Smooth muscle cell of trachea (primary cell): Measurements from ENCODE around the gene KRTAP9-1. TPM values are rescaled to one million over a fixed set of nuclear protein-coding genes. Genes with fewer than 3 reads are reported as not detected.

Experiments used
- total RNA-seq: library from RNA; depleted of rRNA; stranded (reverse); fragments of >200 nt; gene quantifications from 2 replicates; pipeline ENCODE4 v1.2.1, GENCODE V29; 2014

The KRTAP9-1 gene
- not detected in 2 replicates for total RNA-seq

GRCh38 chr17:41189837-41190318 lies at the start of gene KRTAP9-1:
Gene KRTAP9-1 (plus strand): TSS chr17:41189887. CDS start chr17:41189887, 0 bp downstream.

GRCh38 chr17:41140360-41141131 lies 49.1 kb upstream of the KRTAP9-1 start, which contains the start of gene KRTAP4-6:
Gene KRTAP4-6 (minus strand): TSS chr17:41140544. CDS start chr17:41140487, 57 bp downstream.

GRCh38 chr17:41149652-41149985 lies 40.1 kb upstream of the KRTAP9-1 start, which contains the start of gene KRTAP4-5:
Gene KRTAP4-5 (minus strand): TSS chr17:41149825. CDS start chr17:41149767, 58 bp downstream.

GRCh38 chr17:41160648-41161047 lies 29.0 kb upstream of the KRTAP9-1 start, which contains the start of gene KRTAP4-4:
Gene KRTAP4-4 (minus strand): TSS chr17:41160748. CDS start chr17:41160691, 57 bp downstream.

GRCh38 chr17:41168121-41168520 lies 21.6 kb upstream of the KRTAP9-1 start, which contains the start of gene KRTAP4-3:
Gene KRTAP4-3 (minus strand): TSS chr17:41168221. CDS start chr17:41168172, 49 bp downstream.

GRCh38 chr17:41177727-41178271 lies 11.9 kb upstream of the KRTAP9-1 start, which contains the start of gene KRTAP4-2:
Gene KRTAP4-2 (minus strand): TSS chr17:41178221. CDS start chr17:41178164, 57 bp downstream.

GRCh38 chr17:41184480-41184961 lies 5.2 kb upstream of the KRTAP9-1 start, which contains the start of gene KRTAP4-1:
Gene KRTAP4-1 (minus strand): TSS chr17:41184911. CDS start chr17:41184854, 57 bp downstream.

GRCh38 chr17:41226598-41227095 lies 37.0 kb downstream of the KRTAP9-1 start, which contains the start of gene KRTAP9-2:
Gene KRTAP9-2 (plus strand): TSS chr17:41226648. CDS start chr17:41226655, 7 bp downstream.

GRCh38 chr17:41232399-41233105 lies 42.9 kb downstream of the KRTAP9-1 start, which contains the start of gene KRTAP9-3:
Gene KRTAP9-3 (plus strand): TSS chr17:41232449. CDS start chr17:41232502, 53 bp downstream.

GRCh38 chr17:41237949-41238437 lies 48.3 kb downstream of the KRTAP9-1 start, which contains the start of gene KRTAP9-8:
Gene KRTAP9-8 (plus strand): TSS chr17:41237999. CDS start chr17:41238052, 53 bp downstream.

Other genes starting within 250 kb of the KRTAP9-1 start
- gene KRT39, start 222.9 kb upstream of the KRTAP9-1 start, total RNA-seq, result not detected in 2 replicates
- gene KRT40, start 205.6 kb upstream of the KRTAP9-1 start, total RNA-seq, result not detected in 2 replicates
- gene KRTAP3-3, start 195.7 kb upstream of the KRTAP9-1 start, total RNA-seq, result not detected in 2 replicates
- not detected in 2 replicates for gene KRTAP3-2, start 190.0 kb upstream of the KRTAP9-1 start, total RNA-seq
- gene KRTAP3-1, start 180.8 kb upstream of the KRTAP9-1 start, total RNA-seq, result not detected in 2 replicates
- 2.2 TPM in 1 of 2 replicates, not detected in the other for gene KRTAP1-5, start 162.7 kb upstream of the KRTAP9-1 start, total RNA-seq
- not detected in 2 replicates for gene KRTAP1-4, start 159.7 kb upstream of the KRTAP9-1 start, total RNA-seq
- not detected in 2 replicates for gene KRTAP1-3, start 155.0 kb upstream of the KRTAP9-1 start, total RNA-seq
- gene KRTAP1-1, start 148.4 kb upstream of the KRTAP9-1 start, total RNA-seq, result not detected in 2 replicates
- not detected in 2 replicates for gene KRTAP2-1, start 142.6 kb upstream of the KRTAP9-1 start, total RNA-seq
- gene KRTAP2-2, start 134.7 kb upstream of the KRTAP9-1 start, total RNA-seq, result not detected in 2 replicates
- not detected in 2 replicates for gene KRTAP2-3, start 129.8 kb upstream of the KRTAP9-1 start, total RNA-seq
- not detected in 2 replicates for gene KRTAP2-4, start 124.0 kb upstream of the KRTAP9-1 start, total RNA-seq
- gene KRTAP4-7, start 105.7 kb upstream of the KRTAP9-1 start, total RNA-seq, result not detected in 2 replicates
- gene KRTAP4-8, start 91.7 kb upstream of the KRTAP9-1 start, total RNA-seq, result not detected in 2 replicates
- gene KRTAP4-16, start 87.7 kb upstream of the KRTAP9-1 start, total RNA-seq, result not detected in 2 replicates
- gene KRTAP4-9, start 84.5 kb upstream of the KRTAP9-1 start, total RNA-seq, result not detected in 2 replicates
- gene KRTAP4-11, start 71.5 kb upstream of the KRTAP9-1 start, total RNA-seq, result not detected in 2 replicates
- gene KRTAP4-12, start 65.7 kb upstream of the KRTAP9-1 start, total RNA-seq, result not detected in 2 replicates
- not detected in 2 replicates for gene KRTAP4-6, start 49.3 kb upstream of the KRTAP9-1 start, total RNA-seq
- gene KRTAP4-5, start 40.1 kb upstream of the KRTAP9-1 start, total RNA-seq, result not detected in 2 replicates
- gene KRTAP4-4, start 29.1 kb upstream of the KRTAP9-1 start, total RNA-seq, result not detected in 2 replicates
- gene KRTAP4-3, start 21.7 kb upstream of the KRTAP9-1 start, total RNA-seq, result not detected in 2 replicates
- not detected in 2 replicates for gene KRTAP4-2, start 11.7 kb upstream of the KRTAP9-1 start, total RNA-seq
- not detected in 2 replicates for gene KRTAP4-1, start 5.0 kb upstream of the KRTAP9-1 start, total RNA-seq
- gene KRTAP9-2, start 36.8 kb downstream of the KRTAP9-1 start, total RNA-seq, result not detected in 2 replicates
- gene KRTAP9-3, start 42.6 kb downstream of the KRTAP9-1 start, total RNA-seq, result not detected in 2 replicates
- not detected in 2 replicates for gene KRTAP9-8, start 48.1 kb downstream of the KRTAP9-1 start, total RNA-seq
- not detected in 2 replicates for gene KRTAP9-4, start 59.8 kb downstream of the KRTAP9-1 start, total RNA-seq
- gene KRTAP9-9, start 65.5 kb downstream of the KRTAP9-1 start, total RNA-seq, result not detected in 2 replicates
- gene KRTAP9-6, start 75.5 kb downstream of the KRTAP9-1 start, total RNA-seq, result not detected in 2 replicates
- gene KRTAP9-7, start 85.8 kb downstream of the KRTAP9-1 start, total RNA-seq, result not detected in 2 replicates
- gene KRTAP29-1, start 113.0 kb downstream of the KRTAP9-1 start, total RNA-seq, result not detected in 2 replicates
- gene KRTAP16-1, start 119.4 kb downstream of the KRTAP9-1 start, total RNA-seq, result not detected in 2 replicates
- gene KRTAP17-1, start 125.8 kb downstream of the KRTAP9-1 start, total RNA-seq, result not detected in 2 replicates
- gene KRT33A, start 160.9 kb downstream of the KRTAP9-1 start, total RNA-seq, result not detected in 2 replicates
- gene KRT33B, start 179.9 kb downstream of the KRTAP9-1 start, total RNA-seq, result not detected in 2 replicates
- 0.17 TPM in 1 of 2 replicates, not detected in the other for gene KRT34, start 192.4 kb downstream of the KRTAP9-1 start, total RNA-seq
- not detected in 2 replicates for gene KRT31, start 207.7 kb downstream of the KRTAP9-1 start, total RNA-seq
- gene KRT37, start 234.7 kb downstream of the KRTAP9-1 start, total RNA-seq, result not detected in 2 replicates